Uterus (tissue), 2 donors: ENCODE results near the gene IL17A.

Experiments
- CTCF ChIP-seq, 4 experiments: fragments of 200-600 bp in 2 of 4; fragments of 450-650 bp in 2 of 4; sonication (generic) in 2 of 4; IDR thresholded peaks; one replicate each; pipeline ENCODE4 v1.5.1; 2016 to 2019; ENCODE audit warnings: antibody characterized with exemption in 4 of 4, mild to moderate bottlenecking in 2 of 4, moderate library complexity in 1 of 4
- POLR2A ChIP-seq, 2 donors: fragments of 450-650 bp; IDR thresholded peaks; one replicate each; pipeline ENCODE4 v1.6.1; 2016; ENCODE audit warnings: antibody characterized with exemption in 2 of 2, mild to moderate bottlenecking in 1 of 2, moderate library complexity in 1 of 2

- TF ChIP-seq CTCF (IDR thresholded peaks at IDR 0.05) (no peak), POLR2A (IDR thresholded peaks at IDR 0.05) (no peak)
These were observed 31.6 kb downstream of the IL17A start for GRCh38 chr6:52217761-52218160.
